NT2/D1 (cell line): ENCODE measurements around the gene FOXP2.
"Not testable (repeated sequence)": the region's sequence is repeated elsewhere in the genome, so short reads cannot be mapped to it uniquely, and the experiment has no call there.

Experiments
- DNase-seq: peaks from one replicate; pipeline ENCODE4 v3.0.0-alpha.2; 2011; ENCODE audit warnings: low read depth, low spot score
- H3K27me3 ChIP-seq: 2 replicates; pipeline ENCODE4 v1.6.0; 2011; ENCODE audit warnings: mild to moderate bottlenecking; ENCODE audit not compliant: insufficient read length, insufficient read depth
- H3K36me3 ChIP-seq: 2 replicates; pipeline ENCODE4 v1.6.1; 2011; ENCODE audit warnings: mild to moderate bottlenecking, low read length, mixed read lengths; ENCODE audit not compliant: insufficient read depth, insufficient read length
- H3K4me1 ChIP-seq: 2 replicates; pipeline ENCODE4 v1.5.1; 2011; ENCODE audit not compliant: insufficient read depth, insufficient read length
- H3K4me3 ChIP-seq: 2 replicates; pipeline ENCODE4 v1.5.1; 2011; ENCODE audit warnings: low read depth; ENCODE audit not compliant: insufficient read length
- H3K9ac ChIP-seq: 2 replicates; pipeline ENCODE4 v1.6.0; 2011; ENCODE audit warnings: low read depth; ENCODE audit not compliant: insufficient read length
- H3K9me3 ChIP-seq: 2 replicates; pipeline ENCODE4 v1.5.1; 2011; ENCODE audit warnings: mild to moderate bottlenecking, low read length; ENCODE audit not compliant: insufficient read depth
- SUZ12 ChIP-seq: IDR thresholded peaks from 2 replicates; pipeline ENCODE4 v1.6.1; 2011; ENCODE audit not compliant: insufficient read length, insufficient read depth; ENCODE audit errors: extremely low read depth
- YY1 ChIP-seq: IDR thresholded peaks from 2 replicates; pipeline ENCODE4 v1.6.1; 2011; ENCODE audit not compliant: insufficient read length, insufficient read depth
- ZNF274 ChIP-seq: IDR thresholded peaks from 2 replicates; pipeline ENCODE4 v1.6.1; 2011; ENCODE audit warnings: mild to moderate bottlenecking, low read depth, low read length

The FOXP2 gene

GRCh38 chr7:114507381-114507780 lies 92.8 kb downstream of the FOXP2 start:
- H3K4me1 ChIP-seq, result no peaks in the 10 kb centered on the region
- no peaks in the 10 kb centered on the region for H3K9me3 ChIP-seq
- DNase-seq, result no peak
- no peaks in the 10 kb centered on the region for H3K36me3 ChIP-seq
- TF ChIP-seq ZNF274 (no peak), YY1 (no peak), SUZ12 (no peak)
- H3K4me3 ChIP-seq, result no peak overlapping the region
- no peaks in the 10 kb centered on the region for H3K27me3 ChIP-seq
- no peak overlapping the region for H3K9ac ChIP-seq

GRCh38 chr7:114508086-114508485 lies 93.5 kb downstream of the FOXP2 start:
- H3K4me3 ChIP-seq, result no peak overlapping the region

DNA sequence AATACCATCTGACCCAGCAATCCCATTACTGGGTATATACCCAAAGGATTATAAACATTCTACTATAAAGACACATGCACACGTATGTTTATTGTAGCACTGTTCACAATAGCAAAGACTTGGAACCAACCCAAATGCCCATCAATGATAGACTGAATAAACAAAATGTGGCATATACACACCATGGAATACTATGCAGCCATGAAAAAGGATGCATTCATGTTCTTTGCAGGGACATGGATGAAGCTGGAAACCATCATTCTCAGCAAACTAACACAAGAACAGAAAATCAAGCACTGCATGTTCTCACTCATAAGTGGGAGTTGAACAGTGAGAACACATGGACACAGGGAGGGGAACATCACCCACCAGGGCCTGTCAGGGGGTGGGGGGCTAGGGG lies 96.2 kb downstream of the FOXP2 start:
- not testable (repeated sequence) for DNase-seq, H3K4me1 ChIP-seq, H3K9ac ChIP-seq, H3K9me3 ChIP-seq, H3K27me3 ChIP-seq, H3K4me3 ChIP-seq, H3K36me3 ChIP-seq

More at GRCh38 chr7:114508086-114508485, 93.5 kb downstream of the FOXP2 start:
- Histone ChIP-seq H3K4me1 (no peaks in the 10 kb centered on the region), H3K27me3 (no peaks in the 10 kb centered on the region), H3K36me3 (no peaks in the 10 kb centered on the region), H3K9me3 (no peaks in the 10 kb centered on the region), H3K9ac (no peak overlapping the region)
- TF ChIP-seq YY1 (no peak), ZNF274 (no peak), SUZ12 (no peak)
- DNase-seq, result no peak

DNA sequence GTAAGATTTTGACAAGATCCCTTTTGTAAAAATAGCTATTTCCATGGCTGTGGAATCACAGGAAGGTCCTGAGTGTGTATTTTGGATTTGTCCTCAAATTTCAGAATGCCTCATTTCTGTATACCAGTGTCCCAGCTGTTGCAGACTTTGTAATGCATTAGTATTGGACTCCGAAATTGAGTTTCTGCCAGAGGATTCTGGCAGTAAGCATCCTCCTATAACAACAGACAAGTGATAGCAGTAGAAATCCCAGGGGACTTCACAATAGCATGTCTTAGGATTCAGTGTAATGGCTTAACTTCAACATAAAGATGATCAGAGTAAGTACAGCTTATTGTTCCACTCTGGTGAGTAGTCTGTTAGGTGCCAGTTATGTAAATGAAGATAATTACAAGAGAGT lies 104.6 kb downstream of the FOXP2 start:
- TF ChIP-seq YY1, result no peak
- TF ChIP-seq SUZ12, result no peak
- no peak for TF ChIP-seq ZNF274
- Histone ChIP-seq H3K36me3 (no peaks in the 10 kb centered on the region), H3K27me3 (no peaks in the 10 kb centered on the region), H3K4me3 (no peak overlapping the region), H3K4me1 (no peaks in the 10 kb centered on the region), H3K9me3 (no peaks in the 10 kb centered on the region), H3K9ac (no peak overlapping the region)
- no peak for DNase-seq

GRCh38 chr7:114522081-114522480 lies 107.5 kb downstream of the FOXP2 start:
- Histone ChIP-seq H3K27me3 (no peaks in the 10 kb centered on the region), H3K4me3 (no peak overlapping the region), H3K9ac (no peak overlapping the region), H3K9me3 (no peaks in the 10 kb centered on the region), H3K4me1 (no peaks in the 10 kb centered on the region), H3K36me3 (no peaks in the 10 kb centered on the region)
- no peak for TF ChIP-seq ZNF274
- no peak for DNase-seq

DNA sequence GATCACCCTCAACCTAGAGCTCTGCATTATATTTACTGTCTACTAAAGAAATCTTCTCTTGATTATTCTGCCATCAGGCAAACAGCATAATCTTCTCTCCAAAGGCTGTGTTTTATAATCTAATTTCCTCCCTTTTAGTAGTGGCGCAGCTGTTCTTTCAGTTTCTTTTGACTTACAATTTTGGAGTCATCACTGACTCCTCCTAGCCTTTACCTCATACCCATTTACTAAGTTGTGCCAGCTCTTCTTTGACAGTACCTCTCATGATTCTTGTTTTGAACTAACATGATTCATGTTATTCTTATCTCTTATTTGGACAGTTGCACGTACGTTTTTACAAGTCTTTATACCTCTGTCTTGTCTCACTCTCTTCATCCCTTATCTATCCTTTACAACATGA lies 113.0 kb downstream of the FOXP2 start:
- no peak for TF ChIP-seq ZNF274
- no peak for TF ChIP-seq SUZ12
- no peak for TF ChIP-seq YY1
- DNase-seq, result no peak
- Histone ChIP-seq H3K27me3 (no peaks in the 10 kb centered on the region), H3K9ac (no peak overlapping the region), H3K36me3 (no peaks in the 10 kb centered on the region), H3K9me3 (no peaks in the 10 kb centered on the region), H3K4me1 (no peaks in the 10 kb centered on the region), H3K4me3 (no peak overlapping the region)

- no peaks in the 10 kb centered on the region for H3K4me1 ChIP-seq
- H3K9me3 ChIP-seq, result no peaks in the 10 kb centered on the region
- H3K4me3 ChIP-seq, result no peak overlapping the region
- no peak overlapping the region for H3K9ac ChIP-seq
- no peaks in the 10 kb centered on the region for H3K27me3 ChIP-seq
- no peaks in the 10 kb centered on the region for H3K36me3 ChIP-seq
- TF ChIP-seq YY1 (no peak), SUZ12 (no peak)
- no peak for DNase-seq
Observed at GRCh38 chr7:114530057-114530611, 115.5 kb downstream of the FOXP2 start.

- no peak for DNase-seq
- Histone ChIP-seq H3K4me3 (no peak overlapping the region), H3K9ac (no peak overlapping the region), H3K4me1 (no peaks in the 10 kb centered on the region), H3K27me3 (no peaks in the 10 kb centered on the region), H3K9me3 (no peaks in the 10 kb centered on the region), H3K36me3 (no peaks in the 10 kb centered on the region)
- no peak for TF ChIP-seq SUZ12
- no peak for TF ChIP-seq ZNF274
- TF ChIP-seq YY1, result no peak
Observed at GRCh38 chr7:114531326-114531725, 116.7 kb downstream of the FOXP2 start.
